ENCODE data around the gene GTF2F2.
A peak's percentile ranks its signal among the peaks of the same experiment; 100 is the strongest.

GTF2F2 gene

DNA sequence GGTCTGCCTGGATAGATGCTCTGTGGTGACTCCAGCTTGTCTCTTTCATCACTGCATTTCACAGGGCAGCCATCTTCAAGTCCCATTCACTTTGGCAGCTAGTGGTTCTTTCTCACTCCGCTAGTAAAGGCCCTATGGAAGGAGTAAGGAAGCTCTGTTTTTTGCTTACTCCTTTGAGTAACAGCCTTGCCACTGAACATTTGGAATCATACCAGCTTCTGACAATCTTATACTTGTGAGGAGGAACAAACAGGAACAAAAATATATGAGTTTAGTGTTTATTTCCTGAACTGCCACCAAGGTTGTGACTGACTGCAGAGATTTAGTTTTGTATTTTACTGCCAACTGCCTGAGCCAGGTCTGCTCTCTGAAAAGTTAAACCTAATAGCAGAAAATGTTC lies 41.9 kb downstream of the GTF2F2 start:
- Histone ChIP-seq H3K27ac (peak overlapping the region; percentile 57), H3K36me3 (replicated peaks) (no peaks in the 10 kb centered on the region), H3K4me3 (ENCODE audit: low read depth, low read length) (no peak overlapping the region), H3K27me3 (replicated peaks) (no peaks in the 10 kb centered on the region)
- in situ Hi-C loops (cut with HindIII; ENCODE audit: low pct_ligation_motif_present, low sequenced_read_pairs): no loop called here
- TF ChIP-seq, protein P1, sequence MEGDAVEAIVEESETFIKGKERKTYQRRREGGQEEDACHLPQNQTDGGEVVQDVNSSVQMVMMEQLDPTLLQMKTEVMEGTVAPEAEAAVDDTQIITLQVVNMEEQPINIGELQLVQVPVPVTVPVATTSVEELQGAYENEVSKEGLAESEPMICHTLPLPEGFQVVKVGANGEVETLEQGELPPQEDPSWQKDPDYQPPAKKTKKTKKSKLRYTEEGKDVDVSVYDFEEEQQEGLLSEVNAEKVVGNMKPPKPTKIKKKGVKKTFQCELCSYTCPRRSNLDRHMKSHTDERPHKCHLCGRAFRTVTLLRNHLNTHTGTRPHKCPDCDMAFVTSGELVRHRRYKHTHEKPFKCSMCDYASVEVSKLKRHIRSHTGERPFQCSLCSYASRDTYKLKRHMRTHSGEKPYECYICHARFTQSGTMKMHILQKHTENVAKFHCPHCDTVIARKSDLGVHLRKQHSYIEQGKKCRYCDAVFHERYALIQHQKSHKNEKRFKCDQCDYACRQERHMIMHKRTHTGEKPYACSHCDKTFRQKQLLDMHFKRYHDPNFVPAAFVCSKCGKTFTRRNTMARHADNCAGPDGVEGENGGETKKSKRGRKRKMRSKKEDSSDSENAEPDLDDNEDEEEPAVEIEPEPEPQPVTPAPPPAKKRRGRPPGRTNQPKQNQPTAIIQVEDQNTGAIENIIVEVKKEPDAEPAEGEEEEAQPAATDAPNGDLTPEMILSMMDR (IDR thresholded peaks at IDR 0.05; ENCODE audit: low read depth, low read length, missing control alignments): no peak
- no peak for DNase-seq

GRCh38 chr13:45162821-45163220 lies 42.5 kb downstream of the GTF2F2 start:
- peak overlapping the region; percentile 57 for H3K27ac ChIP-seq
- H3K36me3 ChIP-seq (replicated peaks): no peaks in the 10 kb centered on the region
- DNase-seq: peak; percentile 55
- no peak overlapping the region for H3K4me3 ChIP-seq (ENCODE audit: low read depth, low read length)
- in situ Hi-C loops (cut with HindIII; ENCODE audit: low pct_ligation_motif_present, low sequenced_read_pairs): no loop called here
- H3K27me3 ChIP-seq (replicated peaks): no peaks in the 10 kb centered on the region
- TF ChIP-seq, protein P1 (IDR thresholded peaks at IDR 0.05; ENCODE audit: low read depth, low read length, missing control alignments): no peak

GRCh38 chr13:45166858-45167257 lies 46.5 kb downstream of the GTF2F2 start:
- TF ChIP-seq, protein P1 (IDR thresholded peaks at IDR 0.05; ENCODE audit: low read depth, low read length, missing control alignments): no peak
- Histone ChIP-seq H3K27me3 (replicated peaks) (no peaks in the 10 kb centered on the region), H3K27ac (no peak overlapping the region), H3K36me3 (replicated peaks) (no peaks in the 10 kb centered on the region), H3K4me3 (ENCODE audit: low read depth, low read length) (no peak overlapping the region)
- DNase-seq: no peak
- in situ Hi-C loops (cut with HindIII; ENCODE audit: low pct_ligation_motif_present, low sequenced_read_pairs): no loop called here

DNA sequence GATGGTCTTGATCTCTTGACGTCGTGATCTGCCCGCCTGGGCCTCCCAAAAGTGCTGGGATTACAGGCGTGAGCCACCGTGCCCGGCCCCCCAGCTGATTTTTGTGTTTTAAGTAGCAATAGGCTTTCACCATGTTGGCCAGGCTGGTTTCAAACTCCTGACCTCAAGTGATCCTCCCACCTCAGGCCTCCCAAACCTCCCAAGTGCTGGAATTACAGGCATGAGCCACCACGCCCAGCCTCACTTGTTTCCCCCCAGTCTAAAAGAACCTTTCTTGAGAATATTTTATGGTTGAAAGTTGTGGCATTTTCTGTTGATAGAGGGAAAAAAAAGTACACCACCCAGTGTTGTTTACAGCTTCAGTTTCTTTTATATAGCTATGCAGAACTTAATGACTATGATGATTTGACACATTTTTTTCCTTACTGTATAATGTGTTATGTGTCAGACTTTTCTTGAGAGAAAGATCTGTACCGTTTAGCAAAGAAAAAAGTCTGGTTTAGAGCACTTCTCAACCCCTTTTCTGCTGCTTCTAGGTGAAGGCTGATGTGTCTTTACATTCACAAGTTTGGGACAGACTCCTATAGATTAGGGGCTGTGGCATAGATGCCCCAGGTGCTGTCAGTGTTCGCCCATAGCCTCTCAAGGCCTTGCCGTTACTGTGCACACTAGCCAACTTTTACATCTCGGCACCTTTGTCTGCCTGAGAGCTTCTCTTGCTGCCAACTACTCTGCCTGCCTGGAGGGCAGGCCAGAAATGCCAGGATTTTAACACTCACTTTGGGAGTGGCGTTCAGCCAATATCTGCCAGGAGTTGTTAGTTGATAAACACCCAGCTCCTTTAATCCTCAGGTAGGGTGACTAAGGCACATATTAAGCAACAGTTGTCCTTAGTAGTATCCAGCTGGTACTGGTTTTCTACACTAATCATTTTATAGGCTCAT lies 47.6 kb downstream of the GTF2F2 start:
- in situ Hi-C loops (cut with HindIII; ENCODE audit: low pct_ligation_motif_present, low sequenced_read_pairs): no loop called here
- H3K36me3 ChIP-seq (replicated peaks): no peaks in the 10 kb centered on the region
- H3K27me3 ChIP-seq (replicated peaks): no peaks in the 10 kb centered on the region
- H3K4me3 ChIP-seq (ENCODE audit: low read depth, low read length): no peak overlapping the region
- DNase-seq: no peak
- no peak overlapping the region for H3K27ac ChIP-seq
- TF ChIP-seq, protein P1 (IDR thresholded peaks at IDR 0.05; ENCODE audit: low read depth, low read length, missing control alignments): no peak

DNA sequence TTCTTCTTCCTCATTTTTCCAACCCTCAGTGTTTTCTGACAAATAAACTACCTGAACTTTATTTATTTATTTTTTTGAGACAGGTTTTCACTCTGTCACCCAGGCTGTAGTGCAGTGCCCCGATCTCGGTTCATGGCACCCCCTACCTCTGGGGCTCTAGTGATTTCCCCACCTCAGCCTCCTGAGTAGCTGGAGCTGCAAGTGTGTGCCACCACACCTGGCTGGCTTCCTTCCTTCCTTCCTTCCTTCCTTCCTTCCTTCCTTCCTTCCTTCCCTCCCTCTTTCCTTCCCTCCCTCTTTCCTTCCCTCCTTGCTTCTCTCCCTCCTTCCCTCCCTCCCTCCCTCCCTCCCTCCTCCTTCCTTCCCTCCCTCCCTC lies 48.2 kb downstream of the GTF2F2 start:
- TF ChIP-seq, protein P1 (IDR thresholded peaks at IDR 0.05; ENCODE audit: low read depth, low read length, missing control alignments): no peak
- Histone ChIP-seq H3K27ac (no peak overlapping the region), H3K4me3 (ENCODE audit: low read depth, low read length) (no peak overlapping the region), H3K27me3 (replicated peaks) (no peaks in the 10 kb centered on the region), H3K36me3 (replicated peaks) (no peaks in the 10 kb centered on the region)
- DNase-seq: no peak
- in situ Hi-C loops (cut with HindIII; ENCODE audit: low pct_ligation_motif_present, low sequenced_read_pairs): no loop called here
